Right forelimb (tissue), 1 donor: ENCODE measurements around the gene GNB2.
"Not testable (repeated sequence)": the region's sequence is repeated elsewhere in the genome, so short reads cannot be mapped to it uniquely, and the experiment has no call there.

Experiments
- DNase-seq: peaks from one replicate; pipeline ENCODE4 v3.0.0-alpha.2; 2018

The GNB2 gene

DNA sequence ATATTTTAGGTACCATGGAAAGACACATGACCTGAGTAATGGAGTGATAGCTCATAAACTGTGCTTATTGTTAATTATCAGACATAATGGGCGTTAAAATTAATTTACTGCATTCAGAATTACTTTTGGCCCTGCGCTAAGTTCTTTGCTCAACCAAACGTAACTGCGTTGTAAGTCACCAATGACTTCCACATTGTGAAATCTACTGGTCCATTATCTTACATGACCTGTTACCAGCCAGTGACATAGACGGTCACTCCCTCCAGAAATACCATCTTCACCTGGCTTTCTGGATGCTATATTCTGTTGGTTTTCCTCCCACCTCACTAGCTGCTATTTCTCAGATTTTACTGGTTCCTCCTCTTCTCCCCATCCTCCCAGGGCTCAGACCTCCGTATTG, 25.5 kb downstream of the GNB2 start:
- DNase-seq, result no peak

DNA sequence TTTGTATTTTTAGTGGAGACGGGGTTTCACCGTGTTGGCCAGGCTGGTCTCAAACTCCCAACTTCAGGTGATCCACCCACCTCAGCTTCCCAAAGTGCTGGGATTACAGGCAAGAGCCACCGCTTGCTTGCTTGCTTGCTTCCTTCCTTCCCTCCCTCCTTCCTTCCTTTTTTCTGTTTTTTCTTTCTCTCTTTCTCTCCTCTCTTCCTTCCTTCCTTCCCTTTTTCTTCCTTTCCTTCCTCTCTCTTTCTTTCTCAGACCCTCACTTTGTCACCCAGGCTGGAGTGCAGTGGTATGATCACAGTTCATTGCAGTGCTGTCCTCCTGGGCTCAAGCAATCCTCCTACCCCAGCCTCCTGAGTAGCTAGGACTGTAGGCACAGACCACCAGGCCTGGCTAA, 27.5 kb downstream of the GNB2 start:
- not testable (repeated sequence) for DNase-seq

DNA sequence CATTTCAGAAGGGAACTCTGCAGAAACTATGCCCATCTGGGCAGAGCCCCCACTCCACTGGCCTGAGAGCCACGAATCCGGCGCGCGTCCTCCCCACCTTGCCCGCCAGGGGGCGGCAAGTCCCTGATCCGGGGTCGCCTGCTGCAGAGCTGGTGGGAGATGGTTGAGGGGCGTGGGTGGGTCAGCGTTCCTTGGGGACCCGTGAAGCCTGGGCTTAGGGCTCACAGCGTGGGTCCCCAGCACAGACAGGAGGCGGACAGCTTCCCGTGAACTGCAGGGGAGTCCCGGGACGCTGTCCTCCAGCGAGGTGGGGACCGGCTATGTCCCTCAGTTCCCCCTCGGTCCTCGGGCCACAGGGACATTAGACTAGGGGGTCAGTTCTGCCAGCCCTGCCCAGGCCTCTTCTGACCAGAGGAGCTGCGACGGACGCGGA, 31.8 kb downstream of the GNB2 start:
- DNase-seq, result peak; percentile 94

DNA sequence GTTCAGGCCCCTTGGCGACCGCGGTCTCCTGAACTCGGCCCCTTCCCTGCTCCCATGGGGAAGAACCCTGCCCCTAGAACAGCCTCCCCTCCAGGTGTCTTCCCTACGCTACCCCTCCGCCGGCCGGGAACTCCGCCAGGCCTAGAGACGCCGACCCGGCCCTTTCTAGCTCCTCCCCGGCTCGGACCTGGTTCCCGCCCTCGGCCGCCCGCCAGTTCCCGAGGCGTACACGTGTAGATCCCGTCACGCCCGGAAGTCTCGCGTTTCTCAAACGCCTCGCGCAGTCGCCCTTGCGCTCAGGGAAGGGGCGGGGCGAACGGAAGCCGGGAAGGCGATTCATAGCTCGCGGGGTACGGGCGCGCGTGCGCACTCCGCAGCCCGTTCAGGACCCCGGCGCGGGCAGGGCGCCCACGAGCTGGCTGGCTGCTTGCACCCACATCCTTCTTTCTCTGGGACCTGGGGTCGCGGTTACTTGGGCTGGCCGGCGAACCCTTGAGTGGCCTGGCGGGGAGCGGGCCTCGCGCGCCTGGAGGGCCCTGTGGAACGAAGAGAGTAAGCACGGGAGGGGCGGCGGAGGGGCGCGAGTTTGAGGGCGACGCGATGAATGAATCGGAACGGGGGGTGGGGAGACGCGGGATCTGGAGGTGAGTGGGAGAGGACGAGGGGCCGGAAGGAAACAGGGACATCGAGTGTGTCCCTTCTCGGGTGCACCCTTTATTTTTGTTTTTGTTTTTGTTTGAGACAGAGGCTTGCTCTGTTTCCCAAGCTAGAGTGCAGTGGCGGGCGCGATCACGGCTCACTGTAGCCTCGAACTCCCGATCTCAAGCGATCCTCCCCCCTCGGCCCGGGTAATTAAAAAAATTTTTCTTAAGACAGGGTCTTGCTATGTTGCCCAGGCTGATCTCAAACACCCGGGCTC, 32.5 kb downstream of the GNB2 start, which contains the start of gene POP7:
TSS of gene POP7 (plus strand) at position 369 of the 919 bp plus-strand sequence. CDS start 710 bp downstream, outside the sequence.
- DNase-seq, result peak; percentile 100

DNA sequence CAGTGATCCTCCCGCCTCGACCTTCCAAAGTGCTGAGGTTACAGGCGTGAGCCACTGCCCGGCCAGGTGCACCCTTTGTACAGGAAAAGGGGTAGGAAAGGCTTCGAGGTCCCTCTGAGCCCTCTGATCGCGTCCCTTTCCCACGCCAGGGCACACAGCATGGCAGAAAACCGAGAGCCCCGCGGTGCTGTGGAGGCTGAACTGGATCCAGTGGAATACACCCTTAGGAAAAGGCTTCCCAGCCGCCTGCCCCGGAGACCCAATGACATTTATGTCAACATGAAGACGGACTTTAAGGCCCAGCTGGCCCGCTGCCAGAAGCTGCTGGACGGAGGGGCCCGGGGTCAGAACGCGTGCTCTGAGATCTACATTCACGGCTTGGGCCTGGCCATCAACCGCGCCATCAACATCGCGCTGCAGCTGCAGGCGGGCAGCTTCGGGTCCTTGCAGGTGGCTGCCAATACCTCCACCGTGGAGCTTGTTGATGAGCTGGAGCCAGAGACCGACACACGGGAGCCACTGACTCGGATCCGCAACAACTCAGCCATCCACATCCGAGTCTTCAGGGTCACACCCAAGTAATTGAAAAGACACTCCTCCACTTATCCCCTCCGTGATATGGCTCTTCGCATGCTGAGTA, 33.3 kb downstream of the GNB2 start:
- DNase-seq, result no peak

DNA sequence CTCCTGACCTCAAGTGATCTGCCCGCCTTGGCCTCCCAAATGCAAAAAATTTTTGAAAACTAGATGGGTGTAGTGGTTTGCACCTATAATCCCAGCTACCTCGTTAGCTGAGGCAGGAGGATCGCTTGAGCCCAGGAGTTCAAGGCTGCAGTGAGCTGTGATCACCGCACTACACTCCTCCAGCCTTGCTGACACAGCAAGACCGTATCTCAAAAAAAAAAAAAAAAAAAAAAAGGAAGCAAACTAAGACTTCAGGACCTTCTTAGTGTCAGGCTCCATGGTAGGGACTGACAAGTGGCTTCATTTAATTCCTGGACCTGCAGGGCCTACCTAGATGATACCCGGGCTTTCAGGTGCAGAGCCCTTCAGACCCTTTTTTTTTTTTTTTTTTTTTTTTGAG, 34.9 kb downstream of the GNB2 start:
- no peak for DNase-seq

DNA sequence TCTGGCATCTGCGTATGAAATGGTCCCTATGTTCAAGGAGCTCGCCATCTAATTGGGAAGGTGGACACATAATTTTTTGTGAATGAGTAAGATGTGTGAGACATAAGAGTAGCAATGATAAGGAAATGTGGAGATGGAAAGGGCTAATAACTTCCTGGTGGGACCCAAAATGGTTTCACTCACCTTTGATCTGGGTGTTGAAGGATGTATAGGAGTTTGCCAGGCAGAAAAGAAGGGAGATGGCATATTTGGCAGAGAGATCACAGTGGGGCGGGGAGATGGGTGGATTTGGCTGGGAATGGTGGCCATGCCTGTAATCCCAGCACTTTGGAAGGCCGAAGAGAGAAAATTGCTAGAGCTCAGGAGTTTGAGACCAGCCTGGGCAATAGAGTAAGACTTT, 36.9 kb downstream of the GNB2 start:
- DNase-seq, result no peak

DNA sequence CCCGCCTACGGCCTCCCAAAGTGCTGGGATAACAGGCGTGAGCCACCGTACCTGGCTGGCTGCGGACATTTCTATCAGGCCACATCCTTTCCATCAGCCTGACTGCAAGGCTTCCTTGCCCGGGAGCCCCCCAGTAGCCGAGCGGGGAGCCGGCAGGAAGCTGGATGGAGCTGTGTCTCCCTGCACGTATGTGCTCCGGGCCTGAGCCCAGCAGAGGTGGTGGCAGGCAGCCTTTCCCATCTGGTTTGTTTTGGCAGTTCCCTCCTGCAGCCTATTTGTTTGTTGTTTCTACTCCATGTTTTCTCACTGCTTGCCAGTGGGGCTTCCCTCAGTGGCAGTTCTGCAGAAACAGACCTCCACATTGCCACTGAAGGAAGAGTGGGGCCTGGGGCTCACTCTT, 37.8 kb downstream of the GNB2 start:
- no peak for DNase-seq

DNA sequence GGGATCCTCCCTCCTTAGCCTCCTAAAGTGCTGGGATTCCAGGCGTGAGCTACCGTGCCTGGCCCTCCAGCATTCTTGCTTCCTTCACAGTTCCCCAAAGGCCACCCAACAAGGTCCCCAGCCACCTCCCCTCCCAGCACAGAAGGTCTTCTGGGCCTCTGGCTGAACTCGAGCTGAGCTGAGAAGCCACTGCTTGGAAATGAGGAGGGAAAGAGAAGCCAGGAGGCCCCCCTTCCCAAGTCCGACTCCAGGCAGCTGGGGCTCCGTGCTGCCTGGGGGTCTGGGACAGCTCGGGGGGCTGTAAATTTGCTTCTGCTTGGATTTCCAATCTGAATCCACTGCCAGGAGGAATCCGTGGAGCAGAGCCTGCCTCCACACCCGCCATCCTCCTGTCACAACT, 41.2 kb downstream of the GNB2 start:
- DNase-seq, result no peak

DNA sequence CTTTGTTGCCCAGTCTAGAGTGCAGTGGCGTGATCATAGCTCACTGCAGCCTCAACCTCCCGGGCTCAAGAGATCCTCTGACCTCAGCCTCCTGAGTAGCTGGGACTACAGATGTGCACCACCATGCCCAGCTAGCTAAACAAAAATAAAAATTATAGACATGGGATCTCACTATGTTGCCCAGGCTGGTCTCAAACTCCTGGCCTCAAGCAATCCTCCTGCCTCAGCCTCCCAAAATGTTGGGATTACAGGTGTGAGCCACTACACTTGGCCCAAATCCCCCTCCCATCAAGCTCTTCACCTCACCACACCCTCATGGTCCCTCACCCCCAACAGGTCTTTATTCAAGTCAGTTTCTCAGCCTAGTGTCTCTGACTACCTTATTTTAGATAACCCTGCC, 43.5 kb downstream of the GNB2 start:
- DNase-seq, result not testable (repeated sequence)

DNA sequence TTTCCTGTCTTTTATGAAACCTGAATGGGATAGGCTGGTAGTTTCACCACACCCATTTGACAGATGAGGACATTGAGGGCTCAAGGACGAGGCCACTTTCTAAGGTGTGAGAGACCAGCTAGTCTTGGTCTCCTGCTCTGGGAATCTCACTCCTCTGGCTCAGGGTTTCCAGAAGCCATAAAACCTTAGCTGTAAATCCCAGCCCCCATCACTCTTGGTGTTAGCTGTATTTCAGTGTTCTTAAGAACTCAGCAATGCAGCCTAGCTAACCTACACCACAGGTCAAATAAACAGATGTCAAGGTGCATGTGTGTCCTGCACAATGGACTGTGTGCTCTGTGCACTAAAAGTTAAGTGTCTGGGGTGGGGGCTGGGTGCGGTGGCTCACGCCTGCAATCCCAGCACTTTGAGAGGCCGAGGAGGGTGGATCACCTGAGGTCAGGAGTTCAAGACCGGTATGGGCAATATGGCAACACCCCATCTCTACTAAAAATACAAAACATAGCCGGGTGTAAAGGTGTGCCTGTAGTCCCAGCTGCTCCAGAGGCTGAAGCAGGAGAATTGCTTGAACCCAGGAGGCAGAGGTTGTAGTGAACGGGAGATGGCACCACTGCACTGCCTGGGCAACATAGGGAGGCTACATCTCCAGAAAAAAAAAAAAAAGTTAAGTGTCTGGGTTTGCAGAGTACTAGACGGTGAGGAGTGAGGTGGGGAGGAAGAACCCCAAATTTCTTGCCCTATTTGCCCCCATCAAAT, 46.2 kb downstream of the GNB2 start:
- DNase-seq, result no peak

DNA sequence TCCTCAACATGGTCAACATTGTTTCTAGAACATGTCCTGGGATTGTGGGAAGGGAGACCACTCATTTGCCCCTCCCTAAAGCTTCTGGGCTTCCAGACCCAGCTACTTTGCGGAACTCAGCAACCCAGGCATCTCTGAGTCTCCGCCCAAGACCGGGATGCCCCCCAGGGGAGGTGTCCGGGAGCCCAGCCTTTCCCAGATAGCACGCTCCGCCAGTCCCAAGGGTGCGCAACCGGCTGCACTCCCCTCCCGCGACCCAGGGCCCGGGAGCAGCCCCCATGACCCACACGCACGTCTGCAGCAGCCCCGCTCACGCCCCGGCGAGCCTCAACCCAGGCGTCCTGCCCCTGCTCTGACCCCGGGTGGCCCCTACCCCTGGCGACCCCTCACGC, 46.7 kb downstream of the GNB2 start, which contains the start of gene EPO:
TSS of gene EPO (plus strand) at position 190 of the 392 bp plus-strand sequence. CDS start 513 bp downstream, outside the sequence.
- no peak for DNase-seq

DNA sequence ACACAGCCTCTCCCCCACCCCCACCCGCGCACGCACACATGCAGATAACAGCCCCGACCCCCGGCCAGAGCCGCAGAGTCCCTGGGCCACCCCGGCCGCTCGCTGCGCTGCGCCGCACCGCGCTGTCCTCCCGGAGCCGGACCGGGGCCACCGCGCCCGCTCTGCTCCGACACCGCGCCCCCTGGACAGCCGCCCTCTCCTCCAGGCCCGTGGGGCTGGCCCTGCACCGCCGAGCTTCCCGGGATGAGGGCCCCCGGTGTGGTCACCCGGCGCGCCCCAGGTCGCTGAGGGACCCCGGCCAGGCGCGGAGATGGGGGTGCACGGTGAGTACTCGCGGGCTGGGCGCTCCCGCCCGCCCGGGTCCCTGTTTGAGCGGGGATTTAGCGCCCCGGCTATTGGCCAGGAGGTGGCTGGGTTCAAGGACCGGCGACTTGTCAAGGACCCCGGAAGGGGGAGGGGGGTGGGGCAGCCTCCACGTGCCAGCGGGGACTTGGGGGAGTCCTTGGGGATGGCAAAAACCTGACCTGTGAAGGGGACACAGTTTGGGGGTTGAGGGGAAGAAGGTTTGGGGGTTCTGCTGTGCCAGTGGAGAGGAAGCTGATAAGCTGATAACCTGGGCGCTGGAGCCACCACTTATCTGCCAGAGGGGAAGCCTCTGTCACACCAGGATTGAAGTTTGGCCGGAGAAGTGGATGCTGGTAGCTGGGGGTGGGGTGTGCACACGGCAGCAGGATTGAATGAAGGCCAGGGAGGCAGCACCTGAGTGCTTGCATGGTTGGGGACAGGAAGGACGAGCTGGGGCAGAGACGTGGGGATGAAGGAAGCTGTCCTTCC, 47.3 kb downstream of the GNB2 start:
- DNase-seq, result no peak

DNA sequence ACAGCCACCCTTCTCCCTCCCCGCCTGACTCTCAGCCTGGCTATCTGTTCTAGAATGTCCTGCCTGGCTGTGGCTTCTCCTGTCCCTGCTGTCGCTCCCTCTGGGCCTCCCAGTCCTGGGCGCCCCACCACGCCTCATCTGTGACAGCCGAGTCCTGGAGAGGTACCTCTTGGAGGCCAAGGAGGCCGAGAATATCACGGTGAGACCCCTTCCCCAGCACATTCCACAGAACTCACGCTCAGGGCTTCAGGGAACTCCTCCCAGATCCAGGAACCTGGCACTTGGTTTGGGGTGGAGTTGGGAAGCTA, 47.9 kb downstream of the GNB2 start:
- no peak for DNase-seq

DNA sequence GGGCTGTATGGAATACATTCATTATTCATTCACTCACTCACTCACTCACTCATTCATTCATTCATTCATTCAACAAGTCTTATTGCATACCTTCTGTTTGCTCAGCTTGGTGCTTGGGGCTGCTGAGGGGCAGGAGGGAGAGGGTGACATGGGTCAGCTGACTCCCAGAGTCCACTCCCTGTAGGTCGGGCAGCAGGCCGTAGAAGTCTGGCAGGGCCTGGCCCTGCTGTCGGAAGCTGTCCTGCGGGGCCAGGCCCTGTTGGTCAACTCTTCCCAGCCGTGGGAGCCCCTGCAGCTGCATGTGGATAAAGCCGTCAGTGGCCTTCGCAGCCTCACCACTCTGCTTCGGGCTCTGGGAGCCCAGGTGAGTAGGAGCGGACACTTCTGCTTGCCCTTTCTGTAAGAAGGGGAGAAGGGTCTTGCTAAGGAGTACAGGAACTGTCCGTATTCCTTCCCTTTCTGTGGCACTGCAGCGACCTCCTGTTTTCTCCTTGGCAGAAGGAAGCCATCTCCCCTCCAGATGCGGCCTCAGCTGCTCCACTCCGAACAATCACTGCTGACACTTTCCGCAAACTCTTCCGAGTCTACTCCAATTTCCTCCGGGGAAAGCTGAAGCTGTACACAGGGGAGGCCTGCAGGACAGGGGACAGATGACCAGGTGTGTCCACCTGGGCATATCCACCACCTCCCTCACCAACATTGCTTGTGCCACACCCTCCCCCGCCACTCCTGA, 49.1 kb downstream of the GNB2 start:
- no peak for DNase-seq

DNA sequence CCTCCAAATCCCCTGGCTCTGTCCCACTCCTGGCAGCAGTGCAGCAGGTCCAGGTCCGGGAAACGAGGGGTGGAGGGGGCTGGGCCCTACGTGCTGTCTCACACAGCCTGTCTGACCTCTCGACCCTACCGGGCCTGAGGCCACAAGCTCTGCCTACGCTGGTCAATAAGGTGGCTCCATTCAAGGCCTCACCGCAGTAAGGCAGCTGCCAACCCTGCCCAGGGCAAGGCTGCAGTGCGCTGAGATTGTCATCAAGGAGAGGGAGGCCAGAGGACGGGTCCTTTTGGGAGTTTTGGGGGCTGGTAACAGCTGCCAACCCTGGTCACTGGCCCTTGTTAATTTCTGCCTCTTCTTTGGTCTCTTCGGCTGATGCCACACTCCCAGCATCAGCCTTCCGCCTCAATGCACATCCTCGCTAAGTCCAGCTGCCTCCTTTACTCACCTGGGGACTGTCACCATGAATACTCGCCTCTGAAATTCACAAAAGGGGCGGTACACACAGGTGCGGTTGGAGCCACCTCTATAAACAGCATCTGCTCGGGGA, 50.3 kb downstream of the GNB2 start:
- DNase-seq, result no peak

DNA sequence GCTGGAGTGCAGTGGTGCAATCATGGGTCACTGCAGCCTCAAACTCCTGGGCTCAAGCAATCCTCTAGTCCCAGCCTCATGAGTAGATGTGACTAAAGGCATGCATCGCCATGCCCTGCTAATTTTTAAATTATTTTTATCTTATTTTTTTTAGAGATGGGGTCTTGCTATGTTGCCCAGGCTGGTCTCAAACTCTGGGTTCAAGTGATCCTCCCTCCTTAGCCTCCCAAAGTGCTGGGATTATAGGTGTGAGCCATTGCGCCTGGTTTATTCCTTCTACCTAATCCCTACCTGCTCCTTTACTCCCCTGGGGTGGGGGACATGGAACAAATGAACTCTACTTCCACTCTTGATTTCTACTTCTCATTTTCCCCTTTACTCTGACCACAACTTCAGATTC, 50.8 kb downstream of the GNB2 start:
- DNase-seq, result not testable (repeated sequence)

DNA sequence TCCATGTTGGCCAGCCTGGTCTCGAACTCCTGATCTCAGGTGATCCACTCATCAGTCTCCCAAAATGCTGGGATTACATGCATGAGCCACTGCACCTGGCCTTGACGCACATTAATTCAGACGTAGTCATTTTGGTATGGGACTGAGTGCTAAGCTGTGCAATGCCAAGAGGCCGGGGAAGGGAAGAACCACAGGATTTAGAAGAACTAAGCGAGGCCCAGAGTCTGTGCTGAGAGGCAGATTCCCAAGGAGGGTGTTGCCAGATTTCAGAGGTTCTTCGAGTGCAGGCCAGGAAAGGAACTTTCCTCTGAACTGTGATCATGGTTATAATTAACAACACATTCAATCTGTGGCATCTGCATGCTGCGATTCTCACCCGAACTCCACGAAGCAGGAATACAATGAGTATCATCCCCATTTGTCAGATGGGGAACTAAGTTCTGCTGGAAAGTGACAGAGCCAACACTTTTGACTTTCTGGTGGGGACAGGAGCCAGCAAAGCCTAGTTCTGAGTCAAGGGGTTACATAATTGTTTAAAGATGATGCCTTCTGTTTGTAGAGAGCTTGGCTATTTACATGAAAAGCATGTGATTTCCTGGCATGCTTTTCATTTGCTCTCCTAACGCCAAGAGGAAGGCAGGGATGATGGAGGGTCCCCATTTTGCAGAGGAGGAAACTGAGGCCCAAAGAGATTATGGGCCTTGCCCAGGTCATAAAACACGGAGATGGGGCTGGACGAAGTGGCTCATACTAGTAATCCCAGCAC, 53.6 kb downstream of the GNB2 start:
- peak; percentile 68 for DNase-seq

DNA sequence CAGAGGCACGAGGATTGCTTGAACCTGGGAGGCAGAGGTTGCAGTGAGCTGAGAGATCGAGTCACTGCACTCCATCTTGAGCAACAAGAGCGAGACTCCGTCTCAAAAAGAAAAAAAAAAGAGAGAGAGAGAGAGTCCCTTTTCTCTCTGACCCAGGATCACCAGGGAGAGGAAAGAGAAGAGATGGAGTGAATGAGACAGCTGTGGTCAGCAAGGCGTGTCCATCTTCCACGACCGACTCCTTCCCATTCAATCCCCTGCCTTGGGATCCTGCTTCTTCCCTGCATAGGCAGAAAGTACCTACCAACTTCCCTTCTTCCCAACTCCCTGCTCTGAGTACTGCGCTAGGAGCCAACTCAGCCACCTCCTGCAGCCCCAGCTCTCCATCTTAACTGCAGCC, 54.7 kb downstream of the GNB2 start:
- no peak for DNase-seq
